Heart left ventricle (tissue), 13 donors: ENCODE results near the gene IQSEC1.

ENCODE experiments used
- CTCF ChIP-seq, 12 donors: fragments of 200-600 bp; sonication (generic) in 4 of 12; IDR thresholded peaks; one replicate each; pipeline versions ENCODE4 v1.5.0 to v1.8.0; 2018 to 2022; ENCODE audit warnings: antibody characterized with exemption in 12 of 12, mild to moderate bottlenecking in 5 of 12
- POLR2A ChIP-seq, 2 donors: fragments of 450-650 bp; IDR thresholded peaks; one replicate each; pipeline ENCODE4 v1.6.1; 2017; ENCODE audit warnings: antibody characterized with exemption in 2 of 2, mild to moderate bottlenecking in 2 of 2, moderate library complexity in 2 of 2
- donor health status: ischemic (EF 13 %, LVEDD 7.1; RV severe dilation, severe dysfunction).
- donor health status: DM: no; HTN: yes; CAD: no.
- donor health status: DM: no; HTN: no; CAD: no.
- donor health status: ischemic (EF 25% LVEDD 6.9; RV normal size, moderate dysfunction).
- donor health status: ischemic (EF 25% LVEDD 5.7; RV mildly dilated, moderate dysfunction).
- donor health status: ischemic (EF 35%, LVEDD 5.7; RV mildly dilated, moderate dysfunction).
- donor health status: nonischemic (EF 11% LVEDD 7.7; RV severe dilation, severe dysfunction).
- donor health status: DM: yes; HTN: yes; CAD: no.
- donor health status: PGD.
- donor health status: ischemic (EF 29% LVEDD 5.4; RV normal size, mild dysfunction).
- donor health status: nonischemic (EF 23%, LVEDD 6.1; RV moderate dilation, normal function).

DNA sequence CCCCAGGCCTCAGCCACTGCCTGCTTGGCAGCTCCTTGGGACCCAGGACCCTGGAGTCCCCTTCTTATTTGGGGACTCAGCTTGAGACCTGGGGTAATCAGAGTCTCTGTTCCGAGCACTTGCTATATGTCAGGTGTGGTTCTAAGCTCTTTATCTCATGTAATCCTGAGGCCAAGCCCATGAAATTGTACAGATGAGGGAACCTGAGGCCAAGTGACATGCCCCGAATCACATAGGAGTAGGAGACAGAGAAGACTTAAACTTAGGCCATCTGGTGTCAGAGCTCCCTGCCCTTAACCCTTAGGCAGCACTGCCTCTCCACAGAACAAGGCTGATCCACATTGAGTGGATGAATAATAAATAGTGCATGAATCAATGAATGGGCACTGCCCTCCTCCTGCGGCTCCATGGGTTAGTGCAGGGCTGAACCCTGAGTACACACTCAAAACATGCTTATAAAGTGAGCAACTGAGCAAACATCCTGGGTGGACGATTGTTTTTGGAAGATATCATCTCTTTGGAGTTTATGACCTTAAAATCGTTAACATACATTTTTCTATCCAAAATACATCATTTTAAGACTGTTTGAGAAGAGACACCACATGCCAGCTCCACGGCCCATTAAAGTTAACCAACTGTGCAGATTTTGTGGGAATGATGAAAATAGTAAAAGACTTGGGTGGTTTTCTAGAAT is 33.2 kb upstream of the IQSEC1 start:
- no peak for TF ChIP-seq CTCF (IDR thresholded peaks at IDR 0.05)
- no peak for TF ChIP-seq POLR2A (IDR thresholded peaks at IDR 0.05)
